Measurements from ENCODE around the gene TMEM119. TPM values are rescaled to one million over a fixed set of nuclear protein-coding genes. Genes with fewer than 3 reads are reported as not detected.

The TMEM119 gene
- total RNA-seq, 1 experiment from 2014 or later, result not detected

- intact Hi-C loops (cut with micrococcal nuclease; ENCODE audit: unreplicated experiment), result no loop called here
- BruUV-seq (replicated peaks), result no TSS peak
- H3K4me1 ChIP-seq, result no peaks in the 10 kb centered on the region
- POLR2A ChIA-PET, result no interaction called here
- Mint-ChIP-seq H3K27me3 (ENCODE audit: insufficient read depth, unreplicated experiment) (peaks cover 4% of the 10 kb centered on the region), H3K27ac (ENCODE audit: unreplicated experiment) (no peak overlapping the region), H3K4me3 (ENCODE audit: unreplicated experiment) (no peak overlapping the region), H3K9me3 (ENCODE audit: unreplicated experiment) (no peaks in the 10 kb centered on the region), H3K4me1 (ENCODE audit: low read depth, unreplicated experiment) (no peaks in the 10 kb centered on the region), H3K36me3 (ENCODE audit: insufficient read depth, unreplicated experiment) (no peaks in the 10 kb centered on the region)
- no peaks in the 10 kb centered on the region for H3K9me3 ChIP-seq
- no peaks in the 10 kb centered on the region for H3K27me3 ChIP-seq (replicated peaks; ENCODE audit: control insufficient read depth, insufficient read depth, low read length)
- H3K4me3 ChIP-seq (ENCODE audit: low read depth, low read length), result no peak overlapping the region
- H3K36me3 ChIP-seq (ENCODE audit: control insufficient read depth, insufficient read depth, low read length), result no peaks in the 10 kb centered on the region
- no peak for DNase-seq
- CTCF ChIA-PET, result no interaction called here
- no peak for TF ChIP-seq CTCF (IDR thresholded peaks at IDR 0.05; ENCODE audit: insufficient read depth in 1 of 2, low read depth in 1 of 2, low read length in 1 of 2, severe bottlenecking in 1 of 2, unreplicated experiment in 1 of 2)
Observed at GRCh38 chr12:108589028-108589839, 8.7 kb downstream of the TMEM119 start.

DNA sequence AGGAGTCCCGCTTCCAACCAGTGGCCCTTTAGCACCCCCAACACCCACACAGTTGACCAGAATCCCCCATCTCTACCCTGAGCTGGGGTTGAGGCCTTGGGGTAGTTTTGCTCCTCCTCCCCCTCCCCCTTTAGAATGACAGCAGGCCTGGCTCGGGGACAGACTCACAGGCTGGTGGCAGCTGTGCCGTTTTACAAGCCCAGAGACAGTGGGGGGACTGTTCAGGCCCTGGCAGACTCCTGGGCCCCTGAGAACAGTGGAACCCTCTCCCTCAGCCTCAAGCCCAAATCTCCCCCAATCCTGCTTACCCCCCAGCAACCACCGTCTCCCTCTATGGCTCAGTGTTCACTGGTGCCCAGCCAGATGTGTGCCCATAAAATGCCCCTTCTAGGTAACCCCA, 10.1 kb downstream of the TMEM119 start:
- no peaks in the 10 kb centered on the region for H3K36me3 ChIP-seq (ENCODE audit: control insufficient read depth, insufficient read depth, low read length)
- ChIA-PET CTCF (no interaction called here), POLR2A (no interaction called here)
- Mint-ChIP-seq H3K4me1 (ENCODE audit: low read depth, unreplicated experiment) (no peaks in the 10 kb centered on the region), H3K4me3 (ENCODE audit: unreplicated experiment) (no peak overlapping the region), H3K27me3 (ENCODE audit: insufficient read depth, unreplicated experiment) (peaks cover 4% of the 10 kb centered on the region), H3K36me3 (ENCODE audit: insufficient read depth, unreplicated experiment) (no peaks in the 10 kb centered on the region), H3K9me3 (ENCODE audit: unreplicated experiment) (no peaks in the 10 kb centered on the region), H3K27ac (ENCODE audit: unreplicated experiment) (no peak overlapping the region)
- no peak overlapping the region for H3K4me3 ChIP-seq (ENCODE audit: low read depth, low read length)
- H3K9me3 ChIP-seq, result no peaks in the 10 kb centered on the region
- no TSS peak for BruUV-seq (replicated peaks)
- no peaks in the 10 kb centered on the region for H3K4me1 ChIP-seq
- intact Hi-C loops (cut with micrococcal nuclease; ENCODE audit: unreplicated experiment), result no loop called here
- H3K27me3 ChIP-seq (replicated peaks; ENCODE audit: control insufficient read depth, insufficient read depth, low read length), result no peaks in the 10 kb centered on the region
- no peak for TF ChIP-seq CTCF (IDR thresholded peaks at IDR 0.05; ENCODE audit: insufficient read depth in 1 of 2, low read depth in 1 of 2, low read length in 1 of 2, severe bottlenecking in 1 of 2, unreplicated experiment in 1 of 2)
- DNase-seq, result no peak

DNA sequence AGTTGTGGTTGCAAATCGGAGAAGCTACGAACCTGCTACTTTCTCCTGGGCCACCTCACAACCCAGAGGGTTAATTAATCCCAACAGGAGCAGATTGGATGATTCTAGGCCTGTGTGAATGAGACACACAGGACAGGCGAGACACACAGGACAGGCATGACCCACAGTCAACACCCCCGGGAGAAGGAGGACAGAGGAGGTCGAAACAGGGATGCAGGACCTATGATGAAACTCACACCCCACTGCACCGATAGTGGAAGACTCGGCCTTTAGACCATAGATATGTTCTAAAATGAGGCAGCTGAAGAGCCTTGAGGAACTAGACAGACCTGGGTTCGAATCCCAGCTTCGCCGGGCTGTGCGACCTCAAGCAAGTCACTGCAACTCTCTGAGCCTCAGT, 11.6 kb downstream of the TMEM119 start:
- TF ChIP-seq CTCF (IDR thresholded peaks at IDR 0.05; ENCODE audit: insufficient read depth in 1 of 2, low read depth in 1 of 2, low read length in 1 of 2, severe bottlenecking in 1 of 2, unreplicated experiment in 1 of 2), result no peak
- Mint-ChIP-seq H3K27me3 (ENCODE audit: insufficient read depth, unreplicated experiment) (peaks cover 4% of the 10 kb centered on the region), H3K4me3 (ENCODE audit: unreplicated experiment) (no peak overlapping the region), H3K36me3 (ENCODE audit: insufficient read depth, unreplicated experiment) (no peaks in the 10 kb centered on the region), H3K27ac (ENCODE audit: unreplicated experiment) (no peak overlapping the region), H3K4me1 (ENCODE audit: low read depth, unreplicated experiment) (no peaks in the 10 kb centered on the region), H3K9me3 (ENCODE audit: unreplicated experiment) (no peaks in the 10 kb centered on the region)
- BruUV-seq (replicated peaks), result no TSS peak
- intact Hi-C loops (cut with micrococcal nuclease; ENCODE audit: unreplicated experiment), result no loop called here
- ChIA-PET CTCF (no interaction called here), POLR2A (no interaction called here)
- DNase-seq, result no peak
- Histone ChIP-seq H3K36me3 (ENCODE audit: control insufficient read depth, insufficient read depth, low read length) (no peaks in the 10 kb centered on the region), H3K4me3 (ENCODE audit: low read depth, low read length) (no peak overlapping the region), H3K4me1 (no peaks in the 10 kb centered on the region), H3K27me3 (replicated peaks; ENCODE audit: control insufficient read depth, insufficient read depth, low read length) (no peaks in the 10 kb centered on the region), H3K9me3 (no peaks in the 10 kb centered on the region)
